Endodermal cell (in vitro differentiated cells): ENCODE data around the gene YIPF7. TPM values are rescaled to one million over a fixed set of nuclear protein-coding genes. Genes with fewer than 3 reads are reported as not detected.

Experiments
- DNase-seq: peaks from one replicate; pipeline ENCODE4 v3.0.0-alpha.2; 2017
- H3K27ac ChIP-seq: 2 replicates; pipeline ENCODE4 v1.5.1; 2013; ENCODE audit warnings: mild to moderate bottlenecking, low read depth, low read length, moderate library complexity
- H3K27me3 ChIP-seq: 2 replicates; pipeline ENCODE4 v1.6.1; 2013; ENCODE audit warnings: mild to moderate bottlenecking, low read length, moderate library complexity; ENCODE audit not compliant: insufficient read depth, control insufficient read depth, poor library complexity, severe bottlenecking
- H3K36me3 ChIP-seq: 2 replicates; pipeline ENCODE4 v1.7.0; 2013; ENCODE audit warnings: mild to moderate bottlenecking, low read length, moderate library complexity; ENCODE audit not compliant: control insufficient read depth, insufficient read depth
- H3K4me1 ChIP-seq: one replicate; pipeline ENCODE4 v1.7.0; 2013; ENCODE audit warnings: low read length; ENCODE audit not compliant: control insufficient read depth, insufficient read depth
- H3K4me3 ChIP-seq: 2 replicates; pipeline ENCODE4 v1.5.1; 2013; ENCODE audit warnings: mild to moderate bottlenecking, low read length, moderate library complexity
- H3K9ac ChIP-seq: 2 replicates; pipeline ENCODE4 v1.6.1; 2013; ENCODE audit warnings: mild to moderate bottlenecking, low read length, moderate library complexity; ENCODE audit not compliant: poor library complexity, severe bottlenecking; ENCODE audit errors: extremely low read depth
- H3K9me3 ChIP-seq: 2 replicates; pipeline ENCODE4 v1.6.1; 2013; ENCODE audit warnings: mild to moderate bottlenecking, low read length, moderate library complexity; ENCODE audit not compliant: control insufficient read depth
- H3K27ac Mint-ChIP-seq: 2 replicates; pipeline ENCODE4 v1.8.0; 2020; ENCODE audit warnings: mixed read lengths
- H3K27me3 Mint-ChIP-seq: 2 replicates; pipeline ENCODE4 v1.8.0; 2021; ENCODE audit warnings: mild to moderate bottlenecking, mixed read lengths; ENCODE audit not compliant: insufficient read depth
- H3K36me3 Mint-ChIP-seq: 2 replicates; pipeline ENCODE4 v1.8.0; 2020; ENCODE audit warnings: low read depth, mixed read lengths
- H3K4me1 Mint-ChIP-seq: 2 replicates; pipeline ENCODE4 v1.8.0; 2020; ENCODE audit warnings: mixed read lengths
- H3K4me3 Mint-ChIP-seq: 2 replicates; pipeline ENCODE4 v1.8.0; 2020; ENCODE audit warnings: mild to moderate bottlenecking, moderate library complexity, mixed read lengths
- H3K9me3 Mint-ChIP-seq: 2 replicates; pipeline ENCODE4 v1.8.0; 2020; ENCODE audit warnings: mild to moderate bottlenecking, mixed read lengths
- WGBS, 2 experiments: methylation state at CpG; one replicate each; pipeline versions ENCODE4 v1.1.5 to v1.1.7; 2013; ENCODE audit warnings: missing lambda C conversion rate in 2 of 2, mixed read lengths in 1 of 2; ENCODE audit not compliant: insufficient coverage in 1 of 2, insufficient read length in 1 of 2; 5-methylcytosine and 5-hydroxymethylcytosine counted together
- total RNA-seq, 2 donors: library from RNA; stranded (reverse); fragmentation: NEBNext Ultra II Directional in 1 of 2; extraction: Animal tissue kit (Norgen Biotek cat#: 25700) in 1 of 2; gene quantifications; 2 replicates in 1 of 2; 3 replicates in 1 of 2; pipeline ENCODE4 v1.2.1, GENCODE V29; 2021
- TF ChIP-seq, protein P1 (sequence below): fragments of 200-600 bp; sonication (generic); conservative IDR thresholded peaks from 2 replicates; pipeline ENCODE4 v1.5.0; 2021; ENCODE audit warnings: antibody characterized with exemption, mild to moderate bottlenecking

The YIPF7 gene
- total RNA-seq, 2 donors from 2014 or later = not detected

DNA sequence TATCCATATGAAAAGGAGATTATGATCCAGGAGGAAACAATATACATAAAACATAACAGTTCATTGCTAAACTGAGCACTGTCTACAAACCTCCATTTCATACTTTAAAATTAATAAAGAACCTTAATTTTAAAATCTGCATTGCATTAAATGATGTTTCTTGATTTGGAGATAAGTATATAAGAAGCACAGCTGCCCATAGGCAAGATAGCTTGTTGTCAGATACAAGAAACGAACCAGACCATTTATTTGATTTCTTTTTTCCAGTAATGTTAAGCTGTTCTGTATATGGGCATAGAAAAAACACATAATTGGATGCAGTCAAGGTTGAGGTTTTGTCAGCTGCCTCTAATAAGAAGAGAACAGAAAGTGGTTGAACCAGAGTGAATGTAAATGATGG lies 33.2 kb upstream of the YIPF7 start:
- H3K4me3 ChIP-seq = peak overlapping the region; percentile 54
- H3K9me3 ChIP-seq = no peaks in the 10 kb centered on the region
- H3K27ac ChIP-seq = no peak overlapping the region
- H3K4me1 Mint-ChIP-seq = peaks cover 23% of the 10 kb centered on the region
- peak overlapping the region; percentile 13 for H3K4me3 Mint-ChIP-seq
- TF ChIP-seq, protein P1, sequence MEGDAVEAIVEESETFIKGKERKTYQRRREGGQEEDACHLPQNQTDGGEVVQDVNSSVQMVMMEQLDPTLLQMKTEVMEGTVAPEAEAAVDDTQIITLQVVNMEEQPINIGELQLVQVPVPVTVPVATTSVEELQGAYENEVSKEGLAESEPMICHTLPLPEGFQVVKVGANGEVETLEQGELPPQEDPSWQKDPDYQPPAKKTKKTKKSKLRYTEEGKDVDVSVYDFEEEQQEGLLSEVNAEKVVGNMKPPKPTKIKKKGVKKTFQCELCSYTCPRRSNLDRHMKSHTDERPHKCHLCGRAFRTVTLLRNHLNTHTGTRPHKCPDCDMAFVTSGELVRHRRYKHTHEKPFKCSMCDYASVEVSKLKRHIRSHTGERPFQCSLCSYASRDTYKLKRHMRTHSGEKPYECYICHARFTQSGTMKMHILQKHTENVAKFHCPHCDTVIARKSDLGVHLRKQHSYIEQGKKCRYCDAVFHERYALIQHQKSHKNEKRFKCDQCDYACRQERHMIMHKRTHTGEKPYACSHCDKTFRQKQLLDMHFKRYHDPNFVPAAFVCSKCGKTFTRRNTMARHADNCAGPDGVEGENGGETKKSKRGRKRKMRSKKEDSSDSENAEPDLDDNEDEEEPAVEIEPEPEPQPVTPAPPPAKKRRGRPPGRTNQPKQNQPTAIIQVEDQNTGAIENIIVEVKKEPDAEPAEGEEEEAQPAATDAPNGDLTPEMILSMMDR = no peak
- H3K27me3 ChIP-seq = no peaks in the 10 kb centered on the region
- WGBS, 2 experiments = 88 to 96% methylated on average over 1 of the region's 1 CpG
- no peaks in the 10 kb centered on the region for H3K9me3 Mint-ChIP-seq
- DNase-seq = no peak
- no peak overlapping the region for H3K9ac ChIP-seq
- H3K27me3 Mint-ChIP-seq = no peaks in the 10 kb centered on the region
- H3K27ac Mint-ChIP-seq = no peak overlapping the region
- H3K36me3 ChIP-seq = peaks cover 59% of the 10 kb centered on the region
- H3K36me3 Mint-ChIP-seq = peaks cover 44% of the 10 kb centered on the region
- H3K4me1 ChIP-seq = peaks cover 6% of the 10 kb centered on the region

DNA sequence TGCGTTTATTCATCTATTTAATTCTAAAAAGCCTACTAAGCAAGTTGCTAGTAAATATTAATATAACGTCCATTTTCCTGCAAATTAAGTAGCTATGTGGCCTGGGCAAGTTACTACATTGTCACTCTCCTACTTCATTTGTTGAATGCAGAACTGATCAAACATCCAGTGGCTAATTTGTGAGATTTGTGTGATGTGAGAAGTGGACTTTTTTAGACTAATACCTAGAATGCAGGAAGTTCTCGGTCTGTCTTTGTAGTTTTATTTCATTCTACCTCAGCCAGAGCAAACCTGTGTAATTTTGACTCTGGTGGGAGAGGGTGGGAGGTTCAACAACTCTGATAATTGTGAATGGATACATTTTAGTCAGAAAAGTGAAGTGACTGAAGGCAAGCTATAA lies 27.6 kb upstream of the YIPF7 start:
- WGBS, 2 experiments = 5% methylated on average over 3 of the region's 3 CpGs; no CpG with 5 or more reads in 1 of the 2 experiments
- TF ChIP-seq, protein P1 = peak; percentile 6
- H3K4me1 Mint-ChIP-seq = peaks cover 19% of the 10 kb centered on the region
- H3K9me3 Mint-ChIP-seq = no peaks in the 10 kb centered on the region
- Histone ChIP-seq H3K36me3 (peaks cover 15% of the 10 kb centered on the region), H3K9ac (peak overlapping the region; percentile 88), H3K4me1 (peaks cover 4% of the 10 kb centered on the region), H3K27ac (no peak overlapping the region), H3K4me3 (peak overlapping the region; percentile 93), H3K9me3 (no peaks in the 10 kb centered on the region), H3K27me3 (peaks cover 9% of the 10 kb centered on the region)
- peak overlapping the region; percentile 86 for H3K4me3 Mint-ChIP-seq
- H3K27me3 Mint-ChIP-seq = peaks cover 6% of the 10 kb centered on the region
- H3K27ac Mint-ChIP-seq = peak overlapping the region; percentile 98
- peaks cover 4% of the 10 kb centered on the region for H3K36me3 Mint-ChIP-seq
- no peak for DNase-seq

DNA sequence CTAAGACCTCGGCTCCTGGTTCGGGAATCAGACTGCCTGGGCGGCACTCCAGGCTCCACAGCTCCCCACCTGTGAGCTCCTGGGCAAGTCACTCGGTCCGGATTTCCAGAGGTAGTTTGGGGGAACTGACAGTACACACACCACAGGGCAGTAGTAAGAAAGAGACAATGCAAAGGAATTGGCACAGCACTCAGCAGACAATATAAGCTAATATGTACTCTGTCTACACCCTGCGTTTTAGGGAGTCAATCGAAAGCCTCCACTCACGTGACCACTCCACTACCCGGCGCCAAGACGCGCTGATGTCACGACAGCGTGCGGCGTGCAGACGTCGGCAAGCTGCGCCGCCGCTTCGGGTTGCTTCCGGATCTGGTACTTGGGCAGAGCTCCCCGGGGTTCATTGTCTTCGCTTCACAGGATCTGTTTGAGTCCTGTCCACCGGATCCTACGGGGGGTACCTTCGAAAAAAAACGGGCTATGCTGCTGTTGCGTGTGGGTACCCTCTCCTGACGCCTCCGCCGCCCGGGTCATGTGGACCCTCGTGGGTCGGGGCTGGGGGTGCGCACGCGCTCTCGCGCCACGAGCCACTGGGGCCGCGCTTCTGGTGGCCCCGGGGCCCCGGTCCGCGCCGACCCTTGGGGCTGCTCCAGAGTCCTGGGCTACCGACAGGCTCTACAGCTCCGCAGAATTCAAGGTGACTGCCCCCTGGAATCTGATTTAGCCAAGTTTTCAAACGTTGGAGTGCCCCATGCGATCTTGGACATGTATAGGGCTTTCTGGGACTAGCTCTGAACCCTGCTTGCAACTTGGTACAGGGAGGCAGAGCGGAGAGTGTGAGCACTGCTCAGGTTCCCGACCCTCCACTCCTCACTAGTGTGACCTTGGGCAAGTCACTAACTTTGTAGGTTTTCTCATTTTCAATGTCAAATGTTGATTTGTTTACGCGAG lies 26.9 kb upstream of the YIPF7 start, which contains the start of gene GUF1:
GUF1 (plus strand) TSS at position 327 of the 948 bp plus-strand sequence; CDS start at position 530, 203 bp downstream.
- WGBS, 2 experiments = 0 to 2% methylated on average over 27 to 57 of the region's 57 CpGs
- H3K27me3 Mint-ChIP-seq = peaks cover 7% of the 10 kb centered on the region
- H3K9me3 Mint-ChIP-seq = no peaks in the 10 kb centered on the region
- DNase-seq = peak; percentile 95
- Histone ChIP-seq H3K27ac (peak within 1 kb of the TSS; percentile 71), H3K36me3 (peaks cover 9% of the 10 kb centered on the region), H3K9me3 (no peaks in the 10 kb centered on the region), H3K4me3 (peak within 1 kb of the TSS; percentile 93), H3K9ac (peak within 1 kb of the TSS; percentile 88), H3K27me3 (peaks cover 9% of the 10 kb centered on the region), H3K4me1 (peaks cover 1% of the 10 kb centered on the region)
- TF ChIP-seq, protein P1 = peak; percentile 26
- peak within 1 kb of the TSS; percentile 98 for H3K27ac Mint-ChIP-seq
- H3K4me1 Mint-ChIP-seq = peaks cover 16% of the 10 kb centered on the region
- peaks cover 2% of the 10 kb centered on the region for H3K36me3 Mint-ChIP-seq
- peak within 1 kb of the TSS; percentile 86 for H3K4me3 Mint-ChIP-seq
